HL-60 (cell line): ENCODE data around the gene LRMDA.

Experiments
- CTCF ChIP-seq: IDR thresholded peaks from one replicate; pipeline ENCODE4 v1.5.1; 2011; ENCODE audit warnings: low read length, control low read depth, inconsistent platforms; ENCODE audit not compliant: insufficient read depth
- GABPA ChIP-seq: IDR thresholded peaks from 2 replicates; pipeline ENCODE4 v1.6.1; 2012; ENCODE audit warnings: low read depth
- POLR2AphosphoS5 ChIP-seq: IDR thresholded peaks from 2 replicates; pipeline ENCODE4 v1.6.1; 2012; ENCODE audit warnings: low read depth
- REST ChIP-seq: IDR thresholded peaks from 2 replicates; pipeline ENCODE4 v1.6.1; 2012; ENCODE audit warnings: low read depth; ENCODE audit not compliant: insufficient replicate concordance

GRCh38 chr10:76080991-76081390 lies 649.6 kb downstream of the LRMDA start:
- no peak for TF ChIP-seq CTCF
- no peak for TF ChIP-seq GABPA
- TF ChIP-seq REST: no peak
- no peak for TF ChIP-seq POLR2AphosphoS5
